NCI-H2196 treated with DMSO at 0.1 percent for 48 hours (cell line): ENCODE data around the gene NIPAL1.

Source experiments
- DNase-seq: peaks from one replicate; lab custom pipeline; 2025; ENCODE audit not compliant: unreplicated experiment; lab: John Stamatoyannopoulos, UW

Gene NIPAL1

DNA sequence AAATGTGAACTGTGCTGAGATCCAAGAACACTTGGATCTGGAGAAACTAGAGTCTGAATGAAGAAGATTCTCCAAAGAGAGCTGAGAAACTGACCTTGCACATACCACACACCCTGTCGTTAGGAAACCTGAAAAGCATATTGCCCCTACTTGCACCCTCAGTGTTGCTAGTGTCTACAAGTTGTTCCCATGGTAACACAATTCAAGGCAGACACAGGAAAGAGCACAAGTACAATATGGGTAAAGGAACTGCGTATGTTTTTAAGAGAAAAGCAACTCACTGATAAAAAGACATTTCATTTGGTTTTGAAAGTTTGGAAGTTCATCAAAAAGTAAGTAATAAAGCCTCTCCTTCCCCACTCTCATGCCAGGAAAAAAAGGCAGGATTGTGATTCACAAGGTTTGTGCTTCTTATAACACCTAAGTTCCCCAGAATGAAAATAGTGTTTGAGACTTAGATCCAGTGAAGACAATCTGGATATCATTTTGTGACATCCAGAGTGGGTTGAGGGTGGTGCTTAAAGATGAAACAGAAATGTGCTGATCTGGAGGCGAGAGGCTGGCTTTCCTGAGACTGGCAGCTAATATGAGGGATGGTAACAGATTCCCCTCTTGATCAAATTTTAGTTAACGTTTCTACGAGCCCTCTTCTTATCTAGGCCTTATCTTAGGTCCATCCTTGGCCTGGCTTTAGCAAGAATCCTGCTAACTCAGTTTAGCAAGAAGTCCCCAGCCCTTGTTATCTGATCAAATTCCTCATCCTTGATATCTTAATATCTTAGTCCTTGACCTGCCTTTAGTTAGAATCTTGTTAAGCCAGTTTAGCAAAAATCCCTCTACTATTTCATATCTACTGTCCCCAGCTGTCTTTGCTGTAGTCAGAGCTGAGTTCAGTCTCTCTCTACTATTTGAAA lies 42.3 kb downstream of the NIPAL1 start:
- no peak for DNase-seq

GRCh38 chr4:48064349-48064748 lies 47.8 kb downstream of the NIPAL1 start:
- no peak for DNase-seq

GRCh38 chr4:48065587-48066052 lies 49.0 kb downstream of the NIPAL1 start:
- DNase-seq: no peak

- DNase-seq: no peak
Measured at GRCh38 chr4:48067536-48067935, 51.0 kb downstream of the NIPAL1 start.

DNA sequence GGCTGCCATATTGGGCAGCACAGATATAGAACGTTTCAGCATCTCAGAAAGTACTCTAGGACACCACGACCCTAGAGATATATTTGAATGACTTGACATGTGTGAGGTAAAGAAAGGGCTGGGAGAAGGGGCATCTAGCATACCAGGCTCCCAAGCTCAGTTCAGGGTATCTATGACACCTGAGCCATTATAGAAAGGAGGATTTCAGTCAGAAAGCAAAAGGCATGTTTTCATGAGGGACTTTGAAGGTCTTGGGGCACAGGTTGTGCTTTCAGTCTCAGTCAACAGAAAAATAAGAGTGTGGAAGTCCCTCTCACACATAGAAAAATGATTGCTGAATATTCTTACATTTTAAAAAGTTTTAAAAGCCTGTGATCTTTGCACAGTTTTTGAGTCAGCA lies 51.6 kb downstream of the NIPAL1 start:
- no peak for DNase-seq

DNA sequence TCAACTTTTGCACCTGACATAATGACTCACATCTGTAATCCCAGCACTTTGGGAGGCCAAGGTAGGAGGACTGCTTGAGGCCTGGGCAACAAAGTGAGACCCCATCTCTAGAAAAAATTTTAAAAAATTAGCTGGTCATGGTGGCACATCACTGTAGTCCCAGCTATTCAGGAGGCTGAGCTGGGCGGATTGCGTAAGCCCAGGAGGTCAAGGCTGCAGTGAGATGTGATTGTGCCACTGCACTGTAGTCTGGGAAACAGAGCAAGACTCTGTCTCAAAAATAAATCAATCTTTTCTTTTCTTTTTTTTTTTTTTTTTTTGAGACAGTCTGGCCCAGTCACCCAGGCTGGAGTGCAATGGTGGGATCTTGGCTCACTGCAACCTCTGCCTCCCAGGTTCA lies 52.5 kb downstream of the NIPAL1 start:
- no peak for DNase-seq

GRCh38 chr4:48071191-48071590 lies 54.6 kb downstream of the NIPAL1 start:
- no peak for DNase-seq

- no peak for DNase-seq
Measured at GRCh38 chr4:48073567-48074103, 57.1 kb downstream of the NIPAL1 start.

DNA sequence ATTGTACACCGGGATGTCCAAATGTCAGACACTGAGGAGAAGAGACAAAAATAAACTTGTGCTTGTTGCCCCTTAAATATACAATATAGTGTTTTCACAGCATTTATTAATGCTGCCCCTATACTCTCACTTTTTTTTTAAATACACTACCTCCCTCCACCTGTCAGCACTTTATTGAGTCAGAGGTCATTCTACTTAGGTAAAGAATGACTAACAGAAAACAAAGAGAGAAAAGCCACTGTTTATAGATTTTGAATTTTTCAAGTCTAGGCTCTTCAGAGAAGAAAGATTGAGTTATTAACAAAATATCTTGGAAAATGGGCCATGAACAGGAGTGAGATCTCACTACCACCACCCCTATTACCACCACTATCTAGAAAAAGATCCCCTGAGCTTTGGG lies 58.1 kb downstream of the NIPAL1 start:
- no peak for DNase-seq

GRCh38 chr4:48078425-48078824 lies 61.9 kb downstream of the NIPAL1 start:
- no peak for DNase-seq

- no peak for DNase-seq
Measured at GRCh38 chr4:48078862-48079655, 62.5 kb downstream of the NIPAL1 start.

GRCh38 chr4:48079972-48080391 lies 63.4 kb downstream of the NIPAL1 start:
- DNase-seq: no peak

DNA sequence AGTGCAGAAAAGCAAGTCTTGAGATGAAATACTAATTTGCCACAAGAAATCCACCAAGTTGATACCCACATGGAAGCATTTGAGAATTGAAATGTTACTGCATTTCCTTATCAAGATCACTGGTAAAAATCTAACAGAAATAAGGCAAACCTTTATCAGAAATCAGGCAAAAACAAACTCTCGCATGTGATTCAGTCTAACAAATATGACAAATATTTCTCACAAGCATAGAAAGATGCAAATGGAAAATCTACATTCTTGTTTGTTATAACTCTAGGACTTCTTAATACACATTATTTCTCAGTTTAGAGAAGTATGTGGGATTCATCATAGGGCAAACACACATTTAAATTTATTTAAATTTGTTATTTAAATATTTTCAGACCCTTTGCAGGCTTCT lies 64.6 kb downstream of the NIPAL1 start:
- no peak for DNase-seq

GRCh38 chr4:48082956-48083355 lies 66.4 kb downstream of the NIPAL1 start:
- DNase-seq: no peak

DNA sequence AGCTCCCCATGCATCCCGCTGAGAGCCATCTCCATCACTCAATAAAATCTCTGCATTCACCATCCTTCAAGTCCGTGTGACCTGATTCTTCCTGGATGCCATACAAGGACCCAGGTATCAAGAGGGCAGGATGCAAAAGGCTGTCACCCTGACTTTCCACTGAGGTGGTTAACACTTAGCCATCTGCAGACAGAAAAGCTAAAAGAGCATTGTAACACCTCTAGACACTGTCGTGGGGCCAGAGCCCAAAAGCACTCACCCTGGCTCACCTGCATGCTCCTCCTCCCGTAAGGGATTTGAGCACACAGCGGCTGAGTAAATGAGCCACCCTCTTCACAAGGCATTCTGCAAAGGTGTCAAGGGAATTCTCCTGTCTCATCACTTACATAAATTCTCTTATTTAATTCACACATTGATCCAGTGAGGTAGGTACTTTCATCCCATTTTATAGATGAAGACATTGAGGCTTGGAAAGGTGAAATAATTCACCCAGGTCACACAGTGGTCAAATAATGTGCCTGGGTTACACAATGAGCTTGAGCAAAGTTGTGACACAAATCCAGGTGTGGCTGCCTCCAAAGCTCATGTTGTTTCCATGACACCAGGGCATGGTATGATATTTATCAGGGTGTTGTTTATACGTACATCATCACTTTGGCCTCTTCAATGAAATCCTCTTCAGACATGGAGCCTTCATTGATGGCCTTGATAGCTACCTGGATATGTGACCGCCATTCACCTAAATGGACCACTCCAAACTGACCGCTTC lies 69.4 kb downstream of the NIPAL1 start:
- DNase-seq: no peak
